RCC 7860 (cell line): Measurements from ENCODE around the gene EPS8L2.

Source experiments
- DNase-seq: peaks from one replicate; pipeline ENCODE4 v3.0.0-alpha.2; 2015; ENCODE audit warnings: low spot score
- FAIRE-seq: peaks from 2 replicates; lab custom pipeline; 2012; peaks lifted over from hg19 to GRCh38; lab: Jason Lieb, UNC

The EPS8L2 gene

GRCh38 chr11:747158-748006 lies 41.4 kb downstream of the EPS8L2 start, which contains the start of gene TALDO1:
Gene TALDO1 (plus strand): TSS chr11:747464. CDS start chr11:747482, 18 bp downstream.
- FAIRE-seq (no peak), DNase-seq (peak; percentile 72)

GRCh38 chr11:748007-748359 lies 42.0 kb downstream of the EPS8L2 start:
- no peak for DNase-seq
- FAIRE-seq, result no peak

- no peak for DNase-seq
- no peak for FAIRE-seq
These were observed 43.7 kb downstream of the EPS8L2 start for GRCh38 chr11:749731-750130.

- FAIRE-seq (no peak), DNase-seq (no peak)
These were observed 54.2 kb downstream of the EPS8L2 start for GRCh38 chr11:760236-760635.

- FAIRE-seq, result no peak
- no peak for DNase-seq
These were observed 55.6 kb downstream of the EPS8L2 start for GRCh38 chr11:761526-762108.

GRCh38 chr11:762421-763072 lies 56.5 kb downstream of the EPS8L2 start:
- DNase-seq, result peak; percentile 85
- FAIRE-seq, result peak; percentile 79

GRCh38 chr11:763073-763463 lies 57.0 kb downstream of the EPS8L2 start:
- FAIRE-seq (no peak), DNase-seq (no peak)

- FAIRE-seq, result no peak
- DNase-seq, result no peak
These were observed 57.7 kb downstream of the EPS8L2 start for GRCh38 chr11:763549-764321.

- no peak for DNase-seq
These were observed 58.4 kb downstream of the EPS8L2 start for GRCh38 chr11:764322-765024.

GRCh38 chr11:765025-765801 lies 59.2 kb downstream of the EPS8L2 start:
- FAIRE-seq (no peak), DNase-seq (peak; percentile 31)

More at GRCh38 chr11:764322-765024, 58.4 kb downstream of the EPS8L2 start:
- no peak for FAIRE-seq

GRCh38 chr11:765802-766091 lies 59.7 kb downstream of the EPS8L2 start:
- DNase-seq (no peak), FAIRE-seq (no peak)

GRCh38 chr11:766106-766935 lies 60.3 kb downstream of the EPS8L2 start:
- FAIRE-seq (no peak), DNase-seq (no peak)

- FAIRE-seq (no peak), DNase-seq (no peak)
These were observed 60.8 kb downstream of the EPS8L2 start for GRCh38 chr11:766936-767210.

- DNase-seq (no peak), FAIRE-seq (no peak)
These were observed 61.2 kb downstream of the EPS8L2 start for GRCh38 chr11:767238-767637.

GRCh38 chr11:769887-770641 lies 64.0 kb downstream of the EPS8L2 start:
- no peak for DNase-seq
- no peak for FAIRE-seq

- FAIRE-seq, result no peak
- no peak for DNase-seq
These were observed 64.9 kb downstream of the EPS8L2 start for GRCh38 chr11:770642-771616.

GRCh38 chr11:771617-772204 lies 65.7 kb downstream of the EPS8L2 start:
- FAIRE-seq (no peak), DNase-seq (no peak)
